ENCODE measurements around the gene DAB1. TPM values are rescaled to one million over a fixed set of nuclear protein-coding genes. Genes with fewer than 3 reads are reported as not detected.
A peak's percentile ranks its signal among the peaks of the same experiment; 100 is the strongest.
"Not testable (repeated sequence)": the region's sequence is repeated elsewhere in the genome, so short reads cannot be mapped to it uniquely, and the experiment has no call there.

The DAB1 gene
- total RNA-seq, 1 donor from 2014 or later: not detected

GRCh38 chr1:57235730-57236510 is 187.9 kb downstream of the DAB1 start:
- no peak for DNase-seq (ENCODE audit: low read depth)
- TF ChIP-seq CTCF (conservative IDR thresholded peaks at IDR 0.05; ENCODE audit: low read depth, low read length): no peak
- H3K4me3 ChIP-seq (ENCODE audit: low read depth, low read length): no peak overlapping the region

GRCh38 chr1:57234459-57234858 is 189.4 kb downstream of the DAB1 start:
- no peak for TF ChIP-seq CTCF (conservative IDR thresholded peaks at IDR 0.05; ENCODE audit: low read depth, low read length)
- no peak overlapping the region for H3K4me3 ChIP-seq (ENCODE audit: low read depth, low read length)
- DNase-seq (ENCODE audit: low read depth): no peak

- H3K4me3 ChIP-seq (ENCODE audit: low read depth, low read length): no peak overlapping the region
- no peak for DNase-seq (ENCODE audit: low read depth)
- peak; percentile 53 for TF ChIP-seq CTCF (conservative IDR thresholded peaks at IDR 0.05; ENCODE audit: low read depth, low read length)
Measured at GRCh38 chr1:57232500-57232899, 191.4 kb downstream of the DAB1 start.

- no peak for DNase-seq (ENCODE audit: low read depth)
- TF ChIP-seq CTCF (conservative IDR thresholded peaks at IDR 0.05; ENCODE audit: low read depth, low read length): no peak
- no peak overlapping the region for H3K4me3 ChIP-seq (ENCODE audit: low read depth, low read length)
Measured at GRCh38 chr1:57229998-57230397, 193.9 kb downstream of the DAB1 start.

GRCh38 chr1:57229076-57229475 is 194.8 kb downstream of the DAB1 start:
- TF ChIP-seq CTCF (conservative IDR thresholded peaks at IDR 0.05; ENCODE audit: low read depth, low read length): no peak
- no peak overlapping the region for H3K4me3 ChIP-seq (ENCODE audit: low read depth, low read length)
- no peak for DNase-seq (ENCODE audit: low read depth)

GRCh38 chr1:57222801-57223200 is 201.1 kb downstream of the DAB1 start:
- no peak overlapping the region for H3K4me3 ChIP-seq (ENCODE audit: low read depth, low read length)
- DNase-seq (ENCODE audit: low read depth): no peak
- TF ChIP-seq CTCF (conservative IDR thresholded peaks at IDR 0.05; ENCODE audit: low read depth, low read length): no peak

- no peak overlapping the region for H3K4me3 ChIP-seq (ENCODE audit: low read depth, low read length)
- no peak for TF ChIP-seq CTCF (conservative IDR thresholded peaks at IDR 0.05; ENCODE audit: low read depth, low read length)
- no peak for DNase-seq (ENCODE audit: low read depth)
Measured at GRCh38 chr1:57222307-57222706, 201.6 kb downstream of the DAB1 start.

GRCh38 chr1:57220905-57221304 is 203.0 kb downstream of the DAB1 start:
- not testable (repeated sequence) for H3K4me3 ChIP-seq (ENCODE audit: low read depth, low read length); DNase-seq (ENCODE audit: low read depth)

All from epithelial cell of proximal tubule (primary cell).